Measurements from ENCODE around the gene TMEM156.
"Not testable (repeated sequence)": the region's sequence is repeated elsewhere in the genome, so short reads cannot be mapped to it uniquely, and the experiment has no call there.

Gene TMEM156

GRCh38 chr4:39043861-39044363 is 11.7 kb upstream of the TMEM156 start:
- Histone ChIP-seq H3K4me3 (ENCODE audit: extremely low read depth, insufficient read depth, low read length, poor library complexity, severe bottlenecking) (peak overlapping the region; percentile 62), H3K9me3 (ENCODE audit: control insufficient read depth, low read length) (no peaks in the 10 kb centered on the region), H3K36me3 (ENCODE audit: control insufficient read depth, insufficient read depth, low read length) (peaks cover 5% of the 10 kb centered on the region), H3K27ac (ENCODE audit: low read depth, low read length, severe bottlenecking) (peak overlapping the region; percentile 83), H3K4me1 (ENCODE audit: control insufficient read depth, insufficient read depth, low read length, poor library complexity, severe bottlenecking) (peaks cover 23% of the 10 kb centered on the region)
- 18 to 52% methylated on average over 2 to 4 of the region's 8 CpGs for WGBS, 2 experiments (ENCODE audit: insufficient coverage in 2 of 2)

GRCh38 chr4:39043058-39043860 is 11.1 kb upstream of the TMEM156 start:
- Histone ChIP-seq H3K27ac (ENCODE audit: low read depth, low read length, severe bottlenecking) (peak overlapping the region; percentile 83), H3K36me3 (ENCODE audit: control insufficient read depth, insufficient read depth, low read length) (peaks cover 3% of the 10 kb centered on the region), H3K9me3 (ENCODE audit: control insufficient read depth, low read length) (no peaks in the 10 kb centered on the region), H3K4me3 (ENCODE audit: extremely low read depth, insufficient read depth, low read length, poor library complexity, severe bottlenecking) (peak overlapping the region; percentile 62), H3K4me1 (ENCODE audit: control insufficient read depth, insufficient read depth, low read length, poor library complexity, severe bottlenecking) (peaks cover 23% of the 10 kb centered on the region)
- WGBS, 2 experiments (ENCODE audit: insufficient coverage in 2 of 2), result 67 to 88% methylated on average over 6 of the region's 10 CpGs

GRCh38 chr4:39042366-39042765 is 10.2 kb upstream of the TMEM156 start:
- WGBS, 2 experiments (ENCODE audit: insufficient coverage in 2 of 2), result 100% methylated on average over 1 of the region's 1 CpG
- Histone ChIP-seq H3K36me3 (ENCODE audit: control insufficient read depth, insufficient read depth, low read length) (no peaks in the 10 kb centered on the region), H3K9me3 (ENCODE audit: control insufficient read depth, low read length) (no peaks in the 10 kb centered on the region), H3K27ac (ENCODE audit: low read depth, low read length, severe bottlenecking) (no peak overlapping the region), H3K4me3 (ENCODE audit: extremely low read depth, insufficient read depth, low read length, poor library complexity, severe bottlenecking) (no peak overlapping the region), H3K4me1 (ENCODE audit: control insufficient read depth, insufficient read depth, low read length, poor library complexity, severe bottlenecking) (peaks cover 32% of the 10 kb centered on the region)

GRCh38 chr4:39039108-39039507 is 6.9 kb upstream of the TMEM156 start:
- H3K9me3 ChIP-seq (ENCODE audit: control insufficient read depth, low read length), result no peaks in the 10 kb centered on the region
- H3K36me3 ChIP-seq (ENCODE audit: control insufficient read depth, insufficient read depth, low read length), result no peaks in the 10 kb centered on the region
- no peak overlapping the region for H3K4me3 ChIP-seq (ENCODE audit: extremely low read depth, insufficient read depth, low read length, poor library complexity, severe bottlenecking)
- H3K4me1 ChIP-seq (ENCODE audit: control insufficient read depth, insufficient read depth, low read length, poor library complexity, severe bottlenecking), result peaks cover 46% of the 10 kb centered on the region
- no peak overlapping the region for H3K27ac ChIP-seq (ENCODE audit: low read depth, low read length, severe bottlenecking)
- 100% methylated on average over 2 of the region's 3 CpGs for WGBS, 2 experiments (ENCODE audit: insufficient coverage in 2 of 2)

- H3K9me3 ChIP-seq (ENCODE audit: control insufficient read depth, low read length), result no peaks in the 10 kb centered on the region
- peak overlapping the region; percentile 59 for H3K27ac ChIP-seq (ENCODE audit: low read depth, low read length, severe bottlenecking)
- 92 to 93% methylated on average over 2 of the region's 3 CpGs for WGBS, 2 experiments (ENCODE audit: insufficient coverage in 2 of 2)
- no peaks in the 10 kb centered on the region for H3K36me3 ChIP-seq (ENCODE audit: control insufficient read depth, insufficient read depth, low read length)
- H3K4me1 ChIP-seq (ENCODE audit: control insufficient read depth, insufficient read depth, low read length, poor library complexity, severe bottlenecking), result peaks cover 37% of the 10 kb centered on the region
- no peak overlapping the region for H3K4me3 ChIP-seq (ENCODE audit: extremely low read depth, insufficient read depth, low read length, poor library complexity, severe bottlenecking)
Measured at GRCh38 chr4:39037941-39038340, 5.7 kb upstream of the TMEM156 start.

DNA sequence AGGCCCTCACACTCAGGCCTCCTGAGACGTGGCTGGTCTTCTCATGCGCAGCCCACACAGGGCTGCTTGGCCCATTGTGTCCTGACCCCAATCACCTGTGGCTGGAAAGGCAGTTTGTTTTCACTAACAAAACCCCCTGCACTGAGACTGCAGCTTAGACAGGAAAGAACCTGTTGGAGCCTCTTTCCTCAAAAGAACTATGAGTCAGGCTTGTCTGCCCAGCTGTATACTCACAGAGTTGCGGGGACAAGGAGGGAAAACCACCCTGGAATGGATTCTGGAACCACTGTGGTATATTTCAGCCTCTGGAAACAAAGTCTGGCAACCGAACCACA is 5.2 kb upstream of the TMEM156 start:
- WGBS, 2 experiments (ENCODE audit: insufficient coverage in 2 of 2), result 64 to 83% methylated on average over 2 to 3 of the region's 4 CpGs
- Histone ChIP-seq H3K36me3 (ENCODE audit: control insufficient read depth, insufficient read depth, low read length) (no peaks in the 10 kb centered on the region), H3K9me3 (ENCODE audit: control insufficient read depth, low read length) (no peaks in the 10 kb centered on the region), H3K27ac (ENCODE audit: low read depth, low read length, severe bottlenecking) (peak overlapping the region; percentile 59), H3K4me1 (ENCODE audit: control insufficient read depth, insufficient read depth, low read length, poor library complexity, severe bottlenecking) (peaks cover 37% of the 10 kb centered on the region), H3K4me3 (ENCODE audit: extremely low read depth, insufficient read depth, low read length, poor library complexity, severe bottlenecking) (no peak overlapping the region)

- Histone ChIP-seq H3K4me1 (ENCODE audit: control insufficient read depth, insufficient read depth, low read length, poor library complexity, severe bottlenecking) (peaks cover 31% of the 10 kb centered on the region), H3K4me3 (ENCODE audit: extremely low read depth, insufficient read depth, low read length, poor library complexity, severe bottlenecking) (no peak overlapping the region), H3K36me3 (ENCODE audit: control insufficient read depth, insufficient read depth, low read length) (no peaks in the 10 kb centered on the region), H3K27ac (ENCODE audit: low read depth, low read length, severe bottlenecking) (no peak overlapping the region), H3K9me3 (ENCODE audit: control insufficient read depth, low read length) (no peaks in the 10 kb centered on the region)
- WGBS, 2 experiments (ENCODE audit: insufficient coverage in 2 of 2), result 86 to 89% methylated on average over 1 to 2 of the region's 7 CpGs
Measured at GRCh38 chr4:39036172-39036571, 4.0 kb upstream of the TMEM156 start.

GRCh38 chr4:39031590-39032020 is 604 bp downstream of the TMEM156 start:
- H3K4me3 ChIP-seq (ENCODE audit: extremely low read depth, insufficient read depth, low read length, poor library complexity, severe bottlenecking); H3K36me3 ChIP-seq (ENCODE audit: control insufficient read depth, insufficient read depth, low read length); H3K9me3 ChIP-seq (ENCODE audit: control insufficient read depth, low read length); H3K27ac ChIP-seq (ENCODE audit: low read depth, low read length, severe bottlenecking): not testable (repeated sequence)
- WGBS, 2 experiments (ENCODE audit: insufficient coverage in 2 of 2), result 91 to 95% methylated on average over 4 of the region's 6 CpGs
- peaks cover 16% of the 10 kb centered on the region for H3K4me1 ChIP-seq (ENCODE audit: control insufficient read depth, insufficient read depth, low read length, poor library complexity, severe bottlenecking)

- no peak overlapping the region for H3K4me3 ChIP-seq (ENCODE audit: extremely low read depth, insufficient read depth, low read length, poor library complexity, severe bottlenecking)
- no peaks in the 10 kb centered on the region for H3K9me3 ChIP-seq (ENCODE audit: control insufficient read depth, low read length)
- no peak overlapping the region for H3K27ac ChIP-seq (ENCODE audit: low read depth, low read length, severe bottlenecking)
- H3K4me1 ChIP-seq (ENCODE audit: control insufficient read depth, insufficient read depth, low read length, poor library complexity, severe bottlenecking), result peaks cover 9% of the 10 kb centered on the region
- WGBS, 2 experiments (ENCODE audit: insufficient coverage in 2 of 2), result no CpG with 5 or more reads among the region's 3 CpGs
- H3K36me3 ChIP-seq (ENCODE audit: control insufficient read depth, insufficient read depth, low read length), result no peaks in the 10 kb centered on the region
Measured at GRCh38 chr4:39030725-39031124, 1.5 kb downstream of the TMEM156 start.

DNA sequence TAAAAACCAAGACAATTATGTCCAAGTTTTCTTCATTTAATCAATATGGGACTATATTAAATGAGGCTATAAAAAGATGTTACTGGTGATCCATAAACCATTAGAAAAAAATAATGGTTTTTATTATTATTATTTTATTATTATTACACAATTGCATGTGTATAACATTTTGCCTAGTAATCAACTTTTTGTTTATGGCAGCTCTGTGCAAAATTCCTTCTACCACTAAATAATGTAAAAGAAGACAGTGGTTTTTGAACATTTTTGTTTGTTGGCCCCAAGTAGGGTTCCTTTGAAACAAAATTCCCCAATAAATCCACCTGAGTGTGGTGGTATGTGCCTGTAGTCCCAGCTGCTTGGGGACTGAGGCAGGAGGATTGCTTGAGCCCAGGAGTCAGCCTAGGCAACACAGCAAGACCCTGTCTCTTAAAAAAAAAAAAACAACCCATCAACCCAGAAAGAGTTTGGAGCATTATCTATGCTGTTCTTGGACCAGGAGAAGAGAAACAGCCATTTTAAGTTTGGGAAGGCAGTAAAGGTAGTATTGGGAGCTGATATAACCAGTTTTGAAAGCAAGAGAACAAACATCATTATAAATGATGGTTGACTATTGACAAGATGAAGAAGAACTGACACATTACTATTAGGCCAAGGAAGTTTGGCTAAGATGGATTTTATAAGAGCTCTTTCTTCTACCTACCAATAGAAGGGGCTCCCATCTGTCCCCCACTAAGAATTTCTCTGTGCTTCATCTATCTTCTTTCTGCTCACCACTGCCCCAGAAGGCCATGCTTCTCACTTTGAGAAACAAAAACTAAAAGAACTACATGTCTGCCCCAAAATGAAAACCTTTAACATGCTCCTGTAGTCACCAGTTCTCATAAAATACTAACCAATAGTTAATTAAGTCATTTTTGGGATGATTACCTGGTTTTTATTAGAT is 2.2 kb downstream of the TMEM156 start:
- Histone ChIP-seq H3K4me3 (ENCODE audit: extremely low read depth, insufficient read depth, low read length, poor library complexity, severe bottlenecking) (no peak overlapping the region), H3K27ac (ENCODE audit: low read depth, low read length, severe bottlenecking) (no peak overlapping the region), H3K9me3 (ENCODE audit: control insufficient read depth, low read length) (no peaks in the 10 kb centered on the region), H3K36me3 (ENCODE audit: control insufficient read depth, insufficient read depth, low read length) (no peaks in the 10 kb centered on the region), H3K4me1 (ENCODE audit: control insufficient read depth, insufficient read depth, low read length, poor library complexity, severe bottlenecking) (peaks cover 12% of the 10 kb centered on the region)
